GM19395 (cell line): ENCODE results near the gene STAT3.

Source experiments
- ATAC-seq: cut with Tn5 transposase; IDR thresholded peaks from one replicate; pipeline ENCODE4 v1.9.1; 2021; ENCODE audit warnings: mild to moderate bottlenecking, moderate library complexity; ENCODE audit not compliant: unreplicated experiment

Gene STAT3

GRCh38 chr17:42282478-42283080 lies 105.7 kb downstream of the STAT3 start:
- no peak for ATAC-seq

- ATAC-seq, result no peak
These were observed 106.6 kb downstream of the STAT3 start for GRCh38 chr17:42281571-42282096.

GRCh38 chr17:42279776-42280630 lies 108.2 kb downstream of the STAT3 start:
- ATAC-seq, result no peak

DNA sequence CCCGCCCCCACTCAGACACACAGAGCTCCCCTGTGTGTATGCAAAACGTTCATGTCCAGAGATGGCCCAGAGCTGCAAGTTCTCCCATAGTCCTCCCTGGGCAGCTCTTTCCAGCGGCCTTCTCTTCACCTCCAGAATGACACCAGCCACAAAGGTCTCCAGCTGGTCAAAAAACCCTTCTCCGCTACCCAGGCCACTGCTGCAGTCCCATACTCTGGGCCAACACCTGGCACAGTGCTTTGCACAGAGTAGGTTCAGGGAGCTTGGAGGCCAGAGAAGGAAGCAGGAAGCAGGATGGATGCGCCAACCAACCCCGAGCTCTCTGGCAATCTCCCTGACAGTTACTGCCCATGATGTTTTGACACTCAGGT lies 110.9 kb downstream of the STAT3 start:
- no peak for ATAC-seq

DNA sequence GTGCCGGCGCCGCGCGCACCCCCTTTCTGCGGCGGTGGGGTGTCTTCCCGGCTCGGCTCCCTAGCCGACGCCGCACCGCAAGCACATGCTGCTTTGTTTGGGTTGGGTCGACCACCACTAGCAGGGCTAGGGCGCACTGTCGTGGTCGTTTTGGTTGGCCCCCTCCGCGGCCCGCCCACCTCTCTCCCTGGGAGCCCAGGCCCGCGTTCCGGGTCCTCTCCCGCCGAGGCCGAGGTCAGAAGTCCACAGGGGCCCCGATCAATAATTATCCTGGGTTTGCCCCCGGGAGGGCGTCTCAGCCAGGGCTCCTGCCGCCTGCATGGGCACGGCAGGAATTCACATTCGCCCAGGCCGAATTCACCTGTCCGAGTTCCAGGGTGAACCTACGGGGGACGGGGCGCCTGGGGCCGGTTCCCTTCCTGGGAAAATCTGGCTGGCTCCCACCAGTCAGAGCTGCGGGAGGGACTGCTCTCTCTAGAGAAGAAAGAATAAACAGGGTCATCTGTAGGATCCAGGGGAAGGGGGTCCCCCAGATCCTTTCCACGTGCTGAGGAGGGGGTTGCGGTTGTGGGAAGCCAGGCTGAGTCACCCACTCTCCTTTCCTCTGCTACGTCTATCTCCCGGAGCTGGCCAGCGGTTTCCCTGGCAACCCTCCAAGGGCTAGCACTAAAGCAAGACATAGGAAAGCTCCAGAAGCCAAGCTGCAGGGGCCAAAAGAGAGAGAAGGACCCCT lies 111.5 kb downstream of the STAT3 start:
- ATAC-seq, result no peak

GRCh38 chr17:42276359-42276608 lies 112.0 kb downstream of the STAT3 start, which contains the start of gene STAT5B:
TSS of gene STAT5B (minus strand) at chr17:42276391. CDS start at chr17:42232127, 44,264 bp downstream.
- no peak for ATAC-seq

DNA sequence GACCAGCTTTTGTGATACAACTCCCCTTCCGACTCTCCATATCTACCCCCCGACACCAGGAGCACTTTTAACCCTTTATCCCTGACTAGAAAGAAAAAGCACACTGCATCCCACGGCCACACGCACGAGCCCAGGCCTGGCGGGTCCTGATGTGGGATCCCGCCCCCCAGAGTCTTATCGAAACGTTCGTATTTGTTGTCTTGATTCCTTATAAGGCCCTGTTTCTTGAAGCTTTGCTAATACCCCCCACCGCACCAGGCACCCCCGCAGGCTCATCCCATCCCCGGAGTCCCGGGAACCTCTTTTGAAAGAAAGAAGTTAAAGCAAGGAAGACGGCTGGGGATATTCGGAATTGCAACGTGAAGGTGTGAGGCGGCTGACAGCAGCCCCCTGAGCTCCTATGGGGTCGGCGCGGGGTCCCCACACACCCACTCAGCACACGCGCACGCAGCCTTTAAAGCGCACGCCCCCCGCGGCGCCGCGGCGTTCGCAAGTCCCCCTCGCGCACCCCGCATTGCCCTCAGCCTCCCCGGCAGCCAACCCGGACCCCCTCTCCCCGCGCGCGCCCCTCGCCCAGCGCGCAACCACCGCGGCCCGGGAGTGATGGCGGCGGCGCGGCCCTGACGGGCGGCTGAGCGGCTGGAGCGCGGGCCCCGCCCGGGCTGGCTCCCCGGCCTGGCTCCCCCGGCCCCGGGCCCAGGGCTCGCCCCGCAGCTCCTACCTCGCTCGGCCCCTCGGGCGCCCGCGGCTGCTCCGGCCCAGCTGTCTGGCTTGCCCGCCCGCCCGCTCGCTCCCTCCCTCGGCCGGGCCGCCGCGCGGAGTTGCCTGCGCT lies 112.5 kb downstream of the STAT3 start:
- no peak for ATAC-seq

DNA sequence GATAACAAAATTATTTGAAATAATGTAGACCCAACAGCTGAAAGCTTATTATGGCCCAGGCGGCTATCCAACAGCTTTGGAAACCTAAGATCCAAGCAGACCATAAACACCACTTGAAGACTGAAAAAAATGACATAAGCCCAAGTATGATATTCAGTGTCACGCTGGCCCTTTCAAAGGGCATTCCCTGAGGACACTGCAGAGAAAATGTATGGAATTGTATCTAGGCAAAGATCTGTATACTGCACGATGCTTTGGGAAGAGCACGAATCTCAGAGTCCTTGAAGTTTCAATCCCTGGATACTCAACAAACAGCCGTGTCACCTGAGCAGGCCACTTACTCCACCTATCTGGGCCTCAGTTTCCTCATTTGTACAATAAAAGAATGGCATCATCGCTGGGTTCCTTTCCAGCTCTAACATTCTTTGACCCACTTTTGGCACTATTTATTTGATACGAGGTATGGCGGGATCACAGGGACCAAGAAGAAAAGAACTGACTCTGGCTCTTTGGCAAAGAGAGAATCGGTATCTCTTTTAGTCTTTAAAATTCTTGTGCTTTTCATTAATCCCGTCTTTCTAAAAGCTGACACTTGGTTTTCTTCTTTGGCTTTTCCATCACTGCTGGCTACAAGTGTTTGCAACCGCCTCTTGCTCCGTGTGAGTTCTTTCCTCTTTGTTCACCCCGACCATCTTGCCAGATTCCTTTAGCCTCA lies 113.3 kb downstream of the STAT3 start:
- ATAC-seq, result no peak

DNA sequence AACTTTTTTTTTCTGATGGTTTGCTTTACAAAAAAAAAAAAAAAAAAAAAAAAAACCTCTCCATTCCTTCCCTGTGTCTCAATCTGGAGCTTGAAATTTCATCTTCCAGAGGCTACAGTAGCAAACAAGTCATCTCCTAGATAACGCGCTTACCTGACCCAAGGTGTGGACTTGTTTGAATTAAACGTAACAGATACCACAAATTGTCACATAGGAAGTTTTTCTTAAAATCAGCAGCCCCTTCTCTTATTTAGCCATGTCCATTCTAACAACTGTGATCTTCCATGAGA lies 114.0 kb downstream of the STAT3 start:
- ATAC-seq, result no peak

GRCh38 chr17:42273474-42274252 lies 114.6 kb downstream of the STAT3 start:
- no peak for ATAC-seq

- ATAC-seq, result no peak
These were observed 115.9 kb downstream of the STAT3 start for GRCh38 chr17:42272162-42272907.

GRCh38 chr17:42271779-42272035 lies 116.5 kb downstream of the STAT3 start:
- no peak for ATAC-seq

GRCh38 chr17:42271006-42271778 lies 117.0 kb downstream of the STAT3 start:
- no peak for ATAC-seq

DNA sequence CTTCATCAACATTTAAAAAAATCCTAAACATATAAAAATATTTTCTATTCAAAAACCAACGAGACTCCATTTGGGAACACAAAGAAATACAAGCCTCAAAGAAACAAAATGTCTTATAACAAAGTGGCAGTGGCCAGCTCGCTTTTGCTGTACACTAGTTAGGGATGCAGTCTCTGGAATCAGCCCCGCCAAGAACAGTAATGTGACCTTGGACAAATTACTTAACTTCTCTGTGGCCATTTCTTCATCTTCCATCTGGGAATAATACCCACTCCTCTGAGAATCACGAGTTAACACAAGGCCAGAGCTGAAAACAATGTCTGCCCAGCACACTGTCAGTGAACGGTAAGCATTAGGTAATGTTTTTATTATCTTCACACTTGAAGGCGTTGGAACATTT lies 117.6 kb downstream of the STAT3 start:
- no peak for ATAC-seq

DNA sequence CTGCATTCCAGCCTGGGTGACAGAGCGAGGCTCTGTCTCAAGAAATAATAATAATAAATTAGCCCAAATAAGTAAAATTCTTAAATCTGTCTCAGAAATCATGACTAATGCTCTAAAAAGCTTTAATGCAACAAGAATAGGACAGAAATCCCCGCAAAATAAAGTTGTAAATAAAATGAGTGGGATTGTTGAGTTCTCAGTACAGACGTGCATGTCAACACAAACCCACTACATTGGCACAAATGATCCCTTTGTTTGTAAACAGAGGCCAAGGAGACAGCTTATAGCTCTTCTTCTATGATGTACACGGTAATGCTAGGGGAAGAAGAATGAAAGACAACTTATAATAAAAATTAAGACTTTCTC lies 118.1 kb downstream of the STAT3 start:
- ATAC-seq, result no peak

GRCh38 chr17:42268236-42268635 lies 120.0 kb downstream of the STAT3 start:
- ATAC-seq, result no peak

DNA sequence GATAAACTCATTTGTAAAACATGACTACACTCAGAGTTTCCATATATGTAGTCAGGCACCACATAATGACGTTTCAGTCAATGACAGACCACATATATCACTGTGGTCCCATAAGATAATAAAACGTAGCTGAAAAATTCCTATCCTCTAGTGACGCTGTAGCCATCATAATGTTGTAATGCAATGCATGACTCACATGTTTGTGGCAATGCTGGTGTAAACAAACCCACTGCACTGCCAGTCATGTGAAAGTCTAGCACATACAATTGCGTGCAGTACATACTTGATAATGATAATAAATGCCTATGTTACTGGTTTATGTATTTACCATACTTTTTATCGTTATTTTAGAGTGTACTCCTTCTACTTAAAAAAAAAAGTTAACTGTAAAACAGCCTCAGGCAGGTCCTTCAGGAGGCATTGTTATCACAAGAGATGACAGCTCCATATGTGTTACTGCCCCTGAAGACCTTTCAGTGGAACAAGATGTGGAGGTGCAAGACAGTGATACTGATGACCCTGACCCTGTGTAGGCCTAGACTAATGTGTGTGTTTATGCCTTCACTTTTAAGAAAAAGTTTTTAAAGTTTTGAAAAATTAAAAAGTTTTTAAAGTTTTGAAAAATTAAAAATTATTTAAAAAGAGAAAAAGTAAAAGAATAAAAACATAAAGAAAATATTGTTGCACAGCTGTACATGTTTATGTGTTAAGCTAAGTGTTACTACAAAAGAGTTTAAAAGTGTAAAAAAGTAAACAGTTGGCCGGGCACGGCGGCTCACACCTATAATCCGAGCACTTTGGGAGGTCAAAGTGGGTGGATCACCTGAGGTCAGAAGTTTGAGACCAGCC lies 121.1 kb downstream of the STAT3 start:
- no peak for ATAC-seq

- ATAC-seq, result no peak
These were observed 121.8 kb downstream of the STAT3 start for GRCh38 chr17:42266462-42266861.
